Keratinocyte (primary cell): ENCODE data around the gene SCAF8.

ENCODE experiments used
- CTCF ChIP-seq, 3 experiments: IDR thresholded peaks in 1 of 3; conservative IDR thresholded peaks in 1 of 3; optimal IDR thresholded peaks in 1 of 3; 2 replicates in 2 of 3; 3 replicates in 1 of 3; pipeline versions ENCODE3 to v1.5.1; 2011; ENCODE audit warnings: low read length in 3 of 3, mild to moderate bottlenecking in 3 of 3, moderate library complexity in 2 of 3, control low read depth in 1 of 3, inconsistent platforms in 1 of 3; ENCODE audit not compliant: insufficient read depth in 2 of 3; ENCODE audit errors: extremely low read depth in 1 of 3
- EZH2 ChIP-seq: IDR thresholded peaks from one replicate; pipeline ENCODE4 v1.6.1; 2012; ENCODE audit warnings: inconsistent platforms, mild to moderate bottlenecking, low read length, moderate library complexity

GRCh38 chr6:154763650-154764049 is 30.4 kb downstream of the SCAF8 start:
- no peak for TF ChIP-seq CTCF (optimal IDR thresholded peaks at IDR 0.05 in 1 of 3, IDR thresholded peaks at IDR 0.05 in 1 of 3, conservative IDR thresholded peaks at IDR 0.05 in 1 of 3; ENCODE audit: extremely low read depth in 1 of 3, insufficient read depth in 2 of 3, low read length in 3 of 3)
- TF ChIP-seq EZH2 = no peak
